Trophoblast cell (in vitro differentiated cells and primary cell): ENCODE results near the gene TXNRD2.
A peak's percentile ranks its signal among the peaks of the same experiment; 100 is the strongest.

Source experiments
- DNase-seq, 2 donors: peaks; one replicate each; pipeline ENCODE4 v3.0.0-alpha.2; 2016
- H2AFZ ChIP-seq: 2 replicates; pipeline ENCODE4 v1.6.1; 2013; ENCODE audit warnings: low read length, moderate library complexity, mild to moderate bottlenecking; ENCODE audit not compliant: insufficient read depth, poor library complexity
- H2AK5ac ChIP-seq: 2 replicates; pipeline ENCODE4 v1.6.1; 2013; ENCODE audit warnings: mild to moderate bottlenecking, low read length
- H2BK120ac ChIP-seq: 2 replicates; pipeline ENCODE4 v1.6.1; 2013; ENCODE audit warnings: low read length, mild to moderate bottlenecking, moderate library complexity; ENCODE audit not compliant: insufficient read depth, poor library complexity
- H2BK12ac ChIP-seq: 2 replicates; pipeline ENCODE4 v1.6.1; 2013; ENCODE audit warnings: mild to moderate bottlenecking, low read length, moderate library complexity
- H2BK5ac ChIP-seq: 2 replicates; pipeline ENCODE4 v1.6.1; 2013; ENCODE audit warnings: low read length, low read depth, moderate library complexity, mild to moderate bottlenecking; ENCODE audit not compliant: poor library complexity
- H3K14ac ChIP-seq: 2 replicates; pipeline ENCODE4 v1.6.1; 2013; ENCODE audit warnings: mild to moderate bottlenecking, low read length
- H3K18ac ChIP-seq: 2 replicates; pipeline ENCODE4 v1.6.1; 2013; ENCODE audit warnings: mild to moderate bottlenecking, low read length
- H3K23ac ChIP-seq: 2 replicates; pipeline ENCODE4 v1.6.1; 2013; ENCODE audit warnings: low read length
- H3K27ac ChIP-seq: 2 replicates; pipeline ENCODE4 v1.5.1; 2013; ENCODE audit warnings: low read depth, mild to moderate bottlenecking, inconsistent platforms, low read length, moderate library complexity
- H3K27me3 ChIP-seq: 2 replicates; pipeline ENCODE4 v1.6.1; 2013; ENCODE audit warnings: inconsistent platforms, mild to moderate bottlenecking, low read length, moderate library complexity; ENCODE audit not compliant: insufficient read depth
- H3K36me3 ChIP-seq, 2 experiments: 1 replicate in 1 of 2; 2 replicates in 1 of 2; pipeline ENCODE4 v1.6.1; 2013; ENCODE audit warnings: low read length in 2 of 2, mild to moderate bottlenecking in 2 of 2, moderate library complexity in 1 of 2; ENCODE audit not compliant: insufficient read depth in 2 of 2, control insufficient read depth in 1 of 2
- H3K4ac ChIP-seq: 2 replicates; pipeline ENCODE4 v1.6.1; 2013; ENCODE audit warnings: low read depth, mild to moderate bottlenecking, low read length, moderate library complexity
- H3K4me1 ChIP-seq, 2 experiments: 1 replicate in 1 of 2; 2 replicates in 1 of 2; pipeline ENCODE4 v1.6.1; 2013; ENCODE audit warnings: low read length in 2 of 2, mild to moderate bottlenecking in 2 of 2, moderate library complexity in 1 of 2; ENCODE audit not compliant: insufficient read depth in 2 of 2, control insufficient read depth in 1 of 2
- H3K4me2 ChIP-seq: 2 replicates; pipeline ENCODE4 v1.6.1; 2013; ENCODE audit warnings: inconsistent platforms, mild to moderate bottlenecking, low read length, moderate library complexity
- H3K4me3 ChIP-seq: 2 replicates; pipeline ENCODE4 v1.5.1; 2013; ENCODE audit warnings: mild to moderate bottlenecking, low read depth, low read length, inconsistent platforms
- H3K79me1 ChIP-seq: one replicate; pipeline ENCODE4 v1.6.1; 2013; ENCODE audit warnings: low read length
- H3K79me2 ChIP-seq: 2 replicates; pipeline ENCODE4 v1.6.1; 2013; ENCODE audit warnings: low read length, mild to moderate bottlenecking; ENCODE audit not compliant: control insufficient read depth, insufficient read depth, poor library complexity
- H3K9ac ChIP-seq: 2 replicates; pipeline ENCODE4 v1.6.1; 2013; ENCODE audit warnings: mild to moderate bottlenecking, low read length
- H3K9me3 ChIP-seq: 2 replicates; pipeline ENCODE4 v1.6.1; 2013; ENCODE audit warnings: low read depth, mild to moderate bottlenecking, control low read depth, inconsistent platforms, low read length; ENCODE audit not compliant: insufficient read depth
- H4K12ac ChIP-seq: 2 replicates; pipeline ENCODE4 v1.6.1; 2013; ENCODE audit warnings: low read depth, mild to moderate bottlenecking, low read length, moderate library complexity
- H4K8ac ChIP-seq: 2 replicates; pipeline ENCODE4 v1.6.1; 2013; ENCODE audit warnings: low read depth, mild to moderate bottlenecking, low read length, moderate library complexity
- H4K91ac ChIP-seq: one replicate; pipeline ENCODE4 v1.6.1; 2013; ENCODE audit warnings: low read depth, mild to moderate bottlenecking, low read length, moderate library complexity
- WGBS: extraction: QIAGEN DNeasy Blood & Tissue Kit; methylation state at CpG from one replicate; pipeline ENCODE4 v1.1.7; 2013; ENCODE audit warnings: missing lambda C conversion rate; ENCODE audit not compliant: insufficient read length, insufficient coverage; ENCODE audit errors: extremely low coverage; 5-methylcytosine and 5-hydroxymethylcytosine counted together

Gene TXNRD2

DNA sequence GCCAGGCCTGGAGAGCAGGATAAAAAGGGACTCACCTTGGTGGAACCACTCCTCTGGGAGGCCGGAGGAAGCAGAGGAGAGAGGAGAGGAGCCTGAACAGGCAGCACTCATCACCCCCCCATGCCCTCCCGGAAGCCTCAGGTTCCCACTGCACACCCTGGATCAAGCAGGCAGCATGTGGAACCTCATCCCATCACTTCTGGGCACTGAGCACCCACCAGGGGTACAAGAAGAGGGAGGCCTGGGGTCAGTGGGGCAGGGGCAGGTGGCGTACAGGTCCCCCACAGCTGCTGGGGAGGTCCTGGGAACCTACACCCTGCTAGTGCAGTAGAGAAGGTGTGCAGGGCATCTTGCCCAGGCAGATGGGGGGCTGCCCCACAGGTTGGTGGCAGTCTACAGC is 35.1 kb upstream of the TXNRD2 start:
- H2AFZ ChIP-seq = no peak overlapping the region

DNA sequence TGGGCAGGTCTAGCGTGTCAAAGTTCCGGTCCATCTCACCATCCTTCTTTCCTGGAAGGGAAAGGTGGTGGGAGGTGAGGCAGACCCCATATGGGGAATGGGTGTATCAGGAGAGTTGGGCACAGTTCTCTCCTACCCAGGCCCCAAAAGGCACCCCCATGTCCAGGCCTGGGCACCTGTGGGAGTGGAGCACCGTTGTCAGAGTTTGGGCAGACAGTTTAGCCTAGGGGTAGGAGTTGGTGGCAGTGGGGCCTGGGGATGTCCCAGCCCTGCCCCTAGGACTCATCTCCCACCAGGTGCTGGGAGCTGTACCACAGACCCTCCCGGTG is 34.1 kb upstream of the TXNRD2 start:
- no peaks in the 10 kb centered on the region for H3K79me2 ChIP-seq
- H3K4me2 ChIP-seq = no peak overlapping the region
- no peak overlapping the region for H2BK120ac ChIP-seq
- no peak overlapping the region for H3K23ac ChIP-seq
- no CpG with 5 or more reads among the region's 4 CpGs for WGBS
- peaks cover 2 to 5% of the 10 kb centered on the region in 2 experiments for H3K4me1 ChIP-seq
- no peak overlapping the region for H3K18ac ChIP-seq
- peaks cover 0 to 18% of the 10 kb centered on the region in 2 experiments for H3K36me3 ChIP-seq
- no peak for DNase-seq
- no peak overlapping the region for H2AK5ac ChIP-seq
- no peak overlapping the region for H3K14ac ChIP-seq
- H3K79me1 ChIP-seq = no peaks in the 10 kb centered on the region
- no peak overlapping the region for H3K27ac ChIP-seq
- H3K9ac ChIP-seq = no peak overlapping the region
- H3K27me3 ChIP-seq = no peaks in the 10 kb centered on the region
- H3K9me3 ChIP-seq = peaks cover 2% of the 10 kb centered on the region
- no peak overlapping the region for H2BK12ac ChIP-seq
- no peak overlapping the region for H4K12ac ChIP-seq
- no peak overlapping the region for H4K8ac ChIP-seq
- no peak overlapping the region for H2AFZ ChIP-seq
- no peak overlapping the region for H3K4ac ChIP-seq
- no peak overlapping the region for H3K4me3 ChIP-seq
- H4K91ac ChIP-seq = no peak overlapping the region
- no peak overlapping the region for H2BK5ac ChIP-seq

More for the DNA sequence above, 35.1 kb upstream of the TXNRD2 start:
- Histone ChIP-seq H4K91ac (no peak overlapping the region), H3K4me2 (no peak overlapping the region), H3K23ac (no peak overlapping the region), H3K36me3 (peaks cover 4 to 10% of the 10 kb centered on the region in 2 experiments), H2BK120ac (no peak overlapping the region), H2BK12ac (no peak overlapping the region), H3K27me3 (no peaks in the 10 kb centered on the region), H2BK5ac (no peak overlapping the region), H3K79me1 (no peaks in the 10 kb centered on the region), H3K9ac (no peak overlapping the region), H3K4me1 (peaks cover 2 to 5% of the 10 kb centered on the region in 2 experiments), H3K27ac (no peak overlapping the region), H3K18ac (no peak overlapping the region), H4K12ac (no peak overlapping the region), H3K14ac (no peak overlapping the region), H3K4ac (no peak overlapping the region), H3K9me3 (peaks cover 2% of the 10 kb centered on the region), H2AK5ac (no peak overlapping the region), H3K79me2 (no peaks in the 10 kb centered on the region), H4K8ac (no peak overlapping the region), H3K4me3 (no peak overlapping the region)
- WGBS = no CpG with 5 or more reads among the region's 3 CpGs
- DNase-seq = no peak

DNA sequence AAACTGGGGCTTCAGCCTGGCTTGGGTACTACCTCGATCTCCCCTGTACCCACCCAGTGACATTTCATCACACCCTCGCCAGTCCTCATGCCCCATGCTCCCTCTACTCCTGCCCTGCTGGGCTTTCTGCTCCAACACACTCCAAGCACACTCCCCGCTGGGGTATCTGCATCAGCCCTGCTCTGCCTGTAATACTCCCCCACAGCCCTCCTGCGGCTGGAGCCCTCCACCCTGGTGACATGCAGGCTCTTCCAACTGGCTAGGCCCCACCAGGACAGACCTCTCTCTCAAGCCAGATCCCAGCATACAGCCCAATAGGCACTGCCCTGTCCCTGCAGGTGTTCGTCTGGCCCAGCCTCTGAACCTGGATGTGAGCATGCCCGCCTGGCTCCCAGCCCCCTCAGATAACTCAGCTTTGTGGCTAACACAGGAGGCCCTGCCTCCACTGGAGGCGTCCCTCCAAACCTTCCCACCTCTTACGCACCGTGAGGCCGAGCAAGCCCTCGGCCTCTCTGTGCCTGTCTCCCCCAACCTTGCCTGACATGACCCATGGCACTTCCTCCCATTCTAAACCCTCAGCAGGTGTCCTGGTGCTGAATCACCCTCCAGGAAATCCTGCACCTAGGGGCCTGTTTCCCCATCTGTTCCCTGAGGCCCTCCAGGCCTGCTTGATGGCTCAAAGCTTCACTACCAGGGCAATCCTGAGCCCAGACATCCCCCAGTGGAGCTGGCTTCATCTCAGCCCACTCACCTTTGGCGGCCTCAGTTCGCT is 33.5 kb upstream of the TXNRD2 start:
- no peak overlapping the region for H2BK12ac ChIP-seq
- H4K8ac ChIP-seq = no peak overlapping the region
- no peak overlapping the region for H3K4ac ChIP-seq
- H3K18ac ChIP-seq = no peak overlapping the region
- no peak overlapping the region for H2BK5ac ChIP-seq
- peaks cover 2% of the 10 kb centered on the region for H3K9me3 ChIP-seq
- H3K79me2 ChIP-seq = no peaks in the 10 kb centered on the region
- no peak overlapping the region for H3K4me3 ChIP-seq
- no peak overlapping the region for H3K14ac ChIP-seq
- H3K36me3 ChIP-seq = peaks cover 0 to 19% of the 10 kb centered on the region in 2 experiments
- H3K4me1 ChIP-seq = peaks cover 2 to 5% of the 10 kb centered on the region in 2 experiments
- H3K4me2 ChIP-seq = no peak overlapping the region
- H4K91ac ChIP-seq = no peak overlapping the region
- H3K9ac ChIP-seq = no peak overlapping the region
- no peak overlapping the region for H4K12ac ChIP-seq
- H2AFZ ChIP-seq = no peak overlapping the region
- no peak overlapping the region for H2AK5ac ChIP-seq
- H3K27ac ChIP-seq = no peak overlapping the region
- H2BK120ac ChIP-seq = no peak overlapping the region
- H3K23ac ChIP-seq = no peak overlapping the region
- peak; percentile 92 to 94 for DNase-seq
- no peaks in the 10 kb centered on the region for H3K27me3 ChIP-seq
- H3K79me1 ChIP-seq = no peaks in the 10 kb centered on the region
- no CpG with 5 or more reads among the region's 13 CpGs for WGBS

DNA sequence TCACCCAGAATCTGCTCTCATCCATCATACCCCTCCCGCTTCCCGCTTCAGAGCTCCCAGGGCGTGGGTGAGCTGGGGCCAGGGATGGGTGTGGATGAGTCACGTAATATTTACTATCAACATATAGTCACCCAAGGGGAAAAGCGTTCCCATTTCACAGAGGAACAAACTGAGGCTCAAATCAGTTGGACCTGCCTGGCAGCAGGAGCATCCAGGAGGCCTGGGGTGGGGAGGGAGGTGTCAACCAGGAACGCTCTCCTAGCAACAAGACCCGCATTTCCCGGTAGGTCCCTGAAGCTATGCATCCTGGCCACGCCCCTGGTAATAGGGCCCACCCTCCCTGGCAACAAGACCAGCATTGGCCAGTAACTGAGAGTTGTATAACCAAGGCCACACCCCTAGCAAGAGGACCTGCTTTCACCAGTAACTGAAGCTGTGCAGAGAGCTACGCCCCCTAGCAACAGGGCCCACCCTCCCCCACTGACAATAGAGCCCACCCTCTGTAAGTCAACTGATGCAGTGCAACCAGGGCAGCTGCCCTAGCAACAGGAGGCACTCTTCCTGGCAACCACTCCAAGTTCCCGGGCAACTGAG is 32.7 kb upstream of the TXNRD2 start:
- Histone ChIP-seq H3K4me2 (no peak overlapping the region), H2BK12ac (no peak overlapping the region), H3K27ac (no peak overlapping the region), H3K79me2 (no peaks in the 10 kb centered on the region), H3K23ac (no peak overlapping the region), H2BK120ac (no peak overlapping the region), H3K9ac (no peak overlapping the region), H3K14ac (no peak overlapping the region), H3K4me3 (no peak overlapping the region), H3K9me3 (peaks cover 2% of the 10 kb centered on the region), H4K8ac (no peak overlapping the region), H3K4ac (no peak overlapping the region), H3K27me3 (no peaks in the 10 kb centered on the region), H2AK5ac (no peak overlapping the region), H4K12ac (no peak overlapping the region), H2BK5ac (no peak overlapping the region), H3K4me1 (peaks cover 2 to 5% of the 10 kb centered on the region in 2 experiments), H3K36me3 (peaks cover under 1 to 17% of the 10 kb centered on the region in 2 experiments), H2AFZ (no peak overlapping the region), H4K91ac (no peak overlapping the region), H3K18ac (no peak overlapping the region), H3K79me1 (no peaks in the 10 kb centered on the region)
- DNase-seq = peak; percentile 92 to 93
- WGBS = no CpG with 5 or more reads among the region's 11 CpGs
